Fibroblast of skin of right quadriceps (primary cell): ENCODE measurements around the gene CFAP141.

ENCODE experiments used
- DNase-seq: peaks from one replicate; pipeline ENCODE4 v3.0.0-alpha.2; 2013

CFAP141 gene

DNA sequence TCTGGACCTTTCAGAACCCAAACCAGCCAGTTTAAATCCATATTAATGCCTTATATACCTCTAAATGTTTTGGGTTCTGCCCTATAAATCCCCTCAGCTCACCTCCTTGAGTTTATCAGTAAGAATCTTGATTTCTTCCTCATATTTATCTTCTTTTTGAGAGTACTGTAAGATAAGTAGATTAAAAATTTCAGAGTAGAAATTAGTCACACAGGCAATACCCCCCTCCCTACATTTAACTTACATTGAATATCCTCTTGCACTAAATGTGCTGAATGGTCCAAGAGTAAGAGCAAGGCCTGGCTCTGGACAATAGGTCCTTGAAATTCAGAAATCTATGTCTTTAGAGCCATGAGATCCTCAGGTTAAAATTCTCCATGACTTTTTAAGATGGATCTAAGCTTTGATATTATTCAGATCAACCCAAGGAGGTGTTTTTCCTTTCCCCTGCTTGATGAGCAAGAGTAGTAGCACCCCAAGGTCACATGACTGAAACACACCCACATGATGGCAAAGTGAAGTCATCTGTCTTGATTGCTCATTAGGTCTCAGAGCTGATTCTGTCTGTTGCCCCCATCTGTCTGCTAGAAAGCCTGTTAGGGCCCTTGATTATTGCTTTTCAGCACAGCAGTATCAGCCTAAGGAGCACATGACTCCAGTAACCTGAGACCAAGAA, 35.4 kb downstream of the CFAP141 start:
- DNase-seq, result no peak

DNA sequence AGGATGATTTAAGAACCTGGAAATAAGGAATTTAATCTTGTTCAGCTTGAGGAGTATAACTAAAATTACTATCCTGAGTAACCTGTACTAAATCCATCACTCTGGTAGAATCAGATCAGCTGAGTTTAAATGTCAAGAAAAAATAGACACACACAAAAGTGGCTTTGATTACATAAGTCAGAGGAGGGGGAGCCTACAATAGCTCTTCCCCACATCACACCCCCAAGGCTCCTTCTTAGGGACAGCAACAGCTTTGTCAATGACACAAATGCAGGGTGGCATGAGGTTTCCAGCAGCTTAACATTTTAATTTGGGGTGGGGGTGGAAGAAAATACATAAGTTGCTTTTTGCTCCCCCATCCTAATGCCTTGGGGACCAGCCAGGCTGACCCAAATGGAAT, 38.7 kb downstream of the CFAP141 start:
- DNase-seq, result no peak

DNA sequence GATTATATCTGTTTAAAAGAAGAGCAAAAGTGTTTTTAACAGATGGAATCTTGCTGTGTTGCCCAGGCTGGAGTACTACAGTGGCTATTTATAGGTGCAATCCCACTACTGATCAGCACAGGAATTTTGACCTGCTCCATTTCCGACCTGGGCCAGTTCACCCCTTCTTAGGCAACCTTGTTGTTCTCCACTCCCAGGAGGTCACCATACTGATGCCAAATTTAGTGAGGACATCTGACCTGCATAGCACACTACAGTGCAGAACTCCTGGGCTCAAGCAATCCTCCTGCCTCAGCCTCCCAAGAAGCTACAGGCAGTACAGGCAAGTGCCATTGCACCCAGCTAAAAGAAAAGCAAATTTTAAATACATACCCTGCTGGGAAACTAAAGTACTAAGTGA, 39.9 kb downstream of the CFAP141 start:
- DNase-seq, result no peak

DNA sequence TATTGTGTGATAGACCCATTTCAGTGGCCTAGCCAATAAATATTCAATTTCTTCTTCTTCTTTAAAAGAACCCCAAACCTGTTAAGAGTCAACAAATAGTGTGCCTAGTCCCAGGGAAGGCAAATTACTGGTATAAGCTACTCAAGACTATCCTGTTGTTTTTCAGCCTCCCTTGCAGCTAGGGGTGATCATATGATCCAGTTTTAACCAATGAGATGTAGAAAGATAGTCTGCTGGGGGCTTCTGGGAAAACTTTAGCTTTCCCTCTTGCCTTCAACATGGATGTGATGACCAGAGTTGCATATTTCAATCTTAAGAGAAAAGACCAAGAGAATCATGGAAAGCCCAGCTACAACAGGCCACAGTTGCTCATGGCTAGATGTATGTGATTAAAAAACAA, 46.6 kb downstream of the CFAP141 start:
- no peak for DNase-seq

DNA sequence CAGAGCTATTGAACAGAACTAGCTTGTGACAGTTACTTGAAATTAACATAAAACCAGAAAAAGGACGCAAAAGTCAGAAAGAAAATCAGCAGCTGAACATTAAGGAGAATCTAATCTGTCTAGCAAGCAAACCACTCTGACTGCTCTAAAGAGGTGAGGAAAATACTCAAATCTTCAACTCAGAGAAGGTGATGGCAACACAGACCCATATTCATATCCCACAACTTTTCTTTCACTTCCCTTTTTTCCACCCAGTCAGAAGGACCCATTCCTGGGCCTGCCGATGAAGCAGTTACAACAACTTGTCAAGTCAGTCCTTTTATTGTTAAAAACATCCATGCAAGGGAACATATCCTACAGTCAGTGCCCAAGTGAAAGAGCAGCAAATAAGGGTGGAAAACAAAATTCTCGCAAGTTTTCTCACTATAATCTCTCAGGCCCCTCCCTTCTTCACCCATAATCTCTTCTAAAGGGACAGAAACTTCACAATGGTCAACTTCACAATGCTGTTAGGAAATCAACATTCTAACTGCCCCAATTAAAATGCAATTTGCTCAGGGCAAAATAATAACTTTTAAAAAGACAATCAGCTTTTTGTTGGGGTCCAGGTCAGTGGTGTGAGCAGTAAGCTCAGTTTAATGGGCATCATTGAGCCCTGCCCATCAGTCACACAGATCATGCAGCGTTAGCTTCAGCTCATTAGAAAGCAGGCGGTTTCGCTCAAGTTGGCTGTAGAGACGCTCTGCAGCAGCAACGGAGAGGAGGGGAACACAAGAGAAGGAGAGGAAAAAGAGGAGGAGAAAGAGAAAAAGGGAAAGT, 47.6 kb downstream of the CFAP141 start:
- DNase-seq, result no peak

DNA sequence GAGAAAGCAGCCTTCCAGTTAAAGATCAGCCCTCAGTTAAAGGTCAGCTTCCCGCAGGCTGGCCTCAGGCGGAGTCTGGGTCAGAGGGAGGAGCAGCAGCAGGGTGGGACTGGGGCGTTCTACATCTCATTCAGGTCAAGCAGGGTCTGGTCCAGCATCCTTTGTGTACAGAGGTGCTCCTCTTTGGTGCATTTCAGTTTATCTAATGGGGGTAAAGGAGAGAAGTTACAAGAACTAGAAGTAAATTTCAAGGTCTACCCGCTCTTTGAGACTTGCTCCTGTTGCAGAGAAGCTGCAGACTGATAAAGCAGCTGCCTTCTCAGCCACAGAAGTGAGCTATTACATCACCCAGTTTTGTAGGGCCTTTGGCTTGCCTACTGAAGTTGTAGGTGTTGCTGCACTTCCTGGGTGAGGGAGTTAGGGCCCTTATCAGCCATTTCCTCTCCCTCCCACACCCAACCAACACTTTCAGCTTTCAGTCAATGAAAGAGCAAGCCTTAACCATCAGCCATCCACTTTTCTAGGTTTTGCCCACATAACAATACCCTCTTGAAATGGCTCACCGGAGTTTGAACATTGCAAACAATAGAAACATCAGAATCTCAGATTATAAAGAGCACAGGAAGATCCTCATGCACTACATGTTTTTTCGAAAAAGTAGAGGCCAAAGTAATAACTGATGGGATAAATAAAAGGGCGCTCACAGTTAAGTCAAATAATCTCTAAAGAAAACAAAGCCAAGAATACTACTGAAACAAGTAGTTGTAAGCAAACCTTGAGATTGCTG, 48.4 kb downstream of the CFAP141 start:
- DNase-seq, result no peak

DNA sequence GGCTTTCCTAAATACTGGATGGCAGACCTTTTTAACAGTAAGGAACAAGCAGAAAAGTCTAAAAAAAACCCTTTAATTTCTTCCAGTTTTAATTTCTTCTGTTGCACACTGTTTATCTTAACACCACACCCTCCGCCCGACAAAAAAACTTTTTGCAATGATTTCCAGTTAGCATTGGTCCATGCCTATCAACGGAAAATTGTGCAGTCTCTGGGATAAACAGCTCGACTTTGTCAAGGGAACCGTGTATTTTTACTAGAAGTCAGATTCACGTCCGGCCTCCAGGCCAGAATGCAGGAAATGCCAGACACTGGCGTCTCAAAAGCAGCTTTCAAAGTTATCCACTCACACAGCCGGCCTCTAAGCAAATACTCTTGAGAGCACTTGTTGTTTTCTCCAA, 50.9 kb downstream of the CFAP141 start:
- no peak for DNase-seq

DNA sequence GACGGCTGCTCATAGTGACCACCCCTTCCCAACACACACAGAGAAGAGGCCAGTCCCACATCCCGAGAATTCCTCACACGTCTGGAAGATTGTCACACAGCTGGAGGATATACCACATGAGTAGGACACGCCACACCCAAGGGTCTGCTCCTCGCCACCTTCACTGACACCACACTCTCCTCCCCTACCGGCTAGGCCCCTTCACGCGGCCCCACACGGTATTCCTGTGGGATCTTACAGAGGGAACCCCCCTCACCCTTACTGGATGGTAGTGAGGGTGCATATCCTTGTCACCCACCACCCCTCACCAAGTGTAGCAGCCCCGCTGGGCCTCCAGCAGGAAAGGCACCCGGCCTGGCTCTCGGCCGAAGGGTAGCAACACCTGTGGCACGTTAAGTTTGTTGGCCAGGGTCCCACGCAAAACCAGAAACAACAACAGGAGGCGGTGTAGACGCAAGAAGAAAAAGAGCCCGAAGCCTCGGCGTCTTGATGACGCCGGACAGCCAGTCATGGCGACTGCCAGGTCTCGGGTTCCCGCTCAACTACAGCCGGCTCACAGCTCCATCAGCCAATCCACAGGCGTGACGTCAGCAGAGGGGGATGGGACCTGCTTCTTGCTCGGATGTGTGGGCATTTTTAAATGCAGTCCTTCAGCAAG, 51.5 kb downstream of the CFAP141 start, which contains the start of gene NUP210L:
NUP210L (minus strand) TSS at position 540 of the 658 bp plus-strand sequence.
- peak; percentile 16 for DNase-seq

DNA sequence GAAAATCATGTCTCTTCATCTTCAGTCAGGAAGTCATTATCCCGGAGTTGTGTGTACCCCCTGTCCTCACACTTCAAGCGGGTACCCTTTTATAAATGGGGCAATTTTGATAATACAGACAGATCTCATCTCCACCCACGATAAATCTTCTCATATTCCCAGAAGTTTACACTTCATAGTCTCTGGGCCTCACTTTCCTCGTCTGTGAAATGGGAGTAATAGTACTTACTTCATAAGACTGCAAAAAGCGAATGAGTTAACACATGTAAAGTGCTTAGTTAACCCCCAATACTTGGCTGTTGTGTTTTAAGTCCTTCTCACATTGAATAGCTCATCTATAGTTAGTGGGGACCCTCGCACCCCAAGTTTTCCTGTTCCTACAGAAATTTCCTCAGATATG, 52.1 kb downstream of the CFAP141 start:
- DNase-seq, result no peak

DNA sequence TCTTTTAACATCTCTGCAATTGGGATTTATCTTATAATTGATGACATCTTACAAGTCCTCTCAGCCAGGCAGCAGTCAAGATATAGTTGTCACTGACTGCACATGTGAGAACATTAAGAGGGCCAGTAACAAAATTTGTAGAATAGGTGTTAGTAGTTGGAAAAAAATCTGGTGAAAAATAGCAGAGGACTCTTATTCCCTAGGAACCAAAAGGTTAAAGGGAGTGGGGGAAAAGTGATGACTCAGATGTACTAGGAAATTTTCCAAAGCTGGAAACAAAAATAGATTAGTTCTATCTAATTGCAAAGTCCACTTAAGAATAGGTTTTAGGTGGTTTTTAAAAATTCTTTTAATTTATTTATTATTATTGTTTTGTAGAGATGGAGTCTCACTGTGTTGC, 54.8 kb downstream of the CFAP141 start:
- peak; percentile 28 for DNase-seq
